HG03135 (cell line): Measurements from ENCODE around the gene PHLDB2.

Experiments used
- ATAC-seq: cut with Tn5 transposase; IDR thresholded peaks from one replicate; pipeline ENCODE4 v1.9.1; 2021; ENCODE audit warnings: mild to moderate bottlenecking, moderate library complexity; ENCODE audit not compliant: unreplicated experiment

Gene PHLDB2

GRCh38 chr3:111848778-111849177 is 10.3 kb upstream of the PHLDB2 start:
- no peak for ATAC-seq

- no peak for ATAC-seq
Observed at GRCh38 chr3:111850537-111850936, 8.5 kb upstream of the PHLDB2 start.

DNA sequence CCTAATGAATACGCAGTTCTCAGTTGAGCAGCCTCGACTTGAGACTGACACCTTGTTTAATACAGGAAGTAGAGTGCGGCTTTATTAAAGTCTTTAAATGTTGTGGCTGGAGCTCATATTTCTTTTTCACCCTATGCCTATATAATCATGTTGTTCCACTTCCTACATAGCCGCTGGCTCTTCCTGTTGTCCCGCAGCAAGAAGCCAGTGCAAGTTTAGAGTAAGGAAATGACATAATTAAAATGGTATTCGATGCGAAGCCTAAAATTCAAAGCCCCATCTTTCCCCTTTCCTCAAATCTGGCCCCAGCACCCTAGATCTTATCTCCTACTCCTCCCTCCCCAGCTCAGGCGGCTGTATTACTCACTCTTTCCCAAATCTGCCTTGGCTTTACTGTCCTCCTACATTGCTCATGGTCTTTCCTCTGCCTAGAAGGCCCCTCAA is 7.5 kb upstream of the PHLDB2 start:
- ATAC-seq: no peak

DNA sequence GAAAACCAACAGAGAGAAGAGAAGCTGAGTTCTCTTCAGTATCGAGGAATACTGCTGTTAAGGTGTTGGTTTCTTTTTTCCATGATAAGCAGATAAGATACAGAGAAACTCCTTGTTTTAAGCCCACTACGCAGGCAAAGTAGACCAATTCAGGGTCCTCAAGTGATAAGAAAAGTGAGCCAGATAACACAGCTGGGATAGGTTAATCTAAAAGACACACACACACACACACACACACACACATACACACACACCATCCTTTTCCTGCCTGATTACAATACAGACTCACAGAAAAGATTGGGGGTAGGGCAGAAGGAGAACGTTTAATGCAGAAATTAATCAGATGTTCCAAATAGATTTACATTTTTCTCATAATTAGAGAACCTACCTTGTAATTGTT is 6.5 kb upstream of the PHLDB2 start:
- no peak for ATAC-seq

DNA sequence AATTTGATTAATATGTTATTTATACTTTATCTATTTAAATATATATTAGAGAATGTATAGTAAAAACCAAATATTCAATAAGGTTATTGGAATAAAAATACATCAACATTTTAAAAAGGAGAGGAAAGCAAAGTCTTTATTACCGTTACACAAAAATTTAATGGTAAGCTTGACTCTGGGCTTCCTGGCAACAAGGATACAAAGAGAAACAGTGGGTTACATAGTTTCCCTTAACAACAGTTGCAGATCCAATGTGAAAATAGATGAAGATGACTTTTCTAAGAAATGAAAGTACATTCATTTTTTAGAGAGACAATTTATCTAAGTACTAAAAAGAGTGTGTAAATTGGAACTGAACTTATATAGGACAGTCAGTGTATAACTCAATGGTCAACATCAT is 6.0 kb upstream of the PHLDB2 start:
- no peak for ATAC-seq

DNA sequence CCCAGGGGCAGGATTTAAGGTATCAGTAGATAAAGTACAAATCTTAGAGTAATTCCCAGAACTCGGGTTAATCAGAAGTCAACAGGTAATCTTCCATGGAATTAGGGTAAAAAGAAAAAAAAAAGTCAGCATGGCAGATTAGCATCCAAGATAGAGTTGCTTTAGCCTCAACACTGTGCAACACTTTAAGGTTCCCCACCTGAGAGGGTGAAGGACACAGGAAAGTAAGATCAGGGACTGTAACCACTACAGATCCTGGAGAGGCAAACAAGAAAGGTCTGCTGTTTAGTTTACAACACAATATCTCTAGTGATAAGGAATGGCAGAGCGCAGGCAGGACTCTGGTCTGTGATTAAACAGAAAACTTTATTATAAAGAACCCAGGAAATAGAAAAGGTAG is 4.1 kb upstream of the PHLDB2 start:
- no peak for ATAC-seq

GRCh38 chr3:111856501-111856900 is 2.6 kb upstream of the PHLDB2 start:
- no peak for ATAC-seq

DNA sequence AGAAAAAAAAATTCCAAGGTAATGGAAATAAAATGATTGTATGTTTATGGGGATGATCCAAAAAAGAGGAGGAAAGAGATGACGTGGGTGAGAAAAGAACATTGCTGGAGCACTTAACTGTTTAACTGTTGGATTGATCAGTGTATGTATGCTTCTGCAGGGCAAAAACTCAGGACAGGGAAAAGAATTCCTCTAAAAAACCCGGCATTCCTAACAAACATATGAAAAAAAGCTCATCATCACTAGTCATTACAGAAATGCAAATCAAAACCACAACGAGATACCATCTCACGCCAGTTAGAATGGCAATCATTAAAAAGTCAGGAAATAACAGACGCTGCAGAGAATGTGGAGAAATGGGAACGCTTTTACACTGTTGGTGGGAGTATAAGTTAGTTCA is 1.6 kb upstream of the PHLDB2 start:
- ATAC-seq: no peak

- ATAC-seq: no peak
Observed at GRCh38 chr3:111858642-111859041, 423 bp upstream of the PHLDB2 start.

DNA sequence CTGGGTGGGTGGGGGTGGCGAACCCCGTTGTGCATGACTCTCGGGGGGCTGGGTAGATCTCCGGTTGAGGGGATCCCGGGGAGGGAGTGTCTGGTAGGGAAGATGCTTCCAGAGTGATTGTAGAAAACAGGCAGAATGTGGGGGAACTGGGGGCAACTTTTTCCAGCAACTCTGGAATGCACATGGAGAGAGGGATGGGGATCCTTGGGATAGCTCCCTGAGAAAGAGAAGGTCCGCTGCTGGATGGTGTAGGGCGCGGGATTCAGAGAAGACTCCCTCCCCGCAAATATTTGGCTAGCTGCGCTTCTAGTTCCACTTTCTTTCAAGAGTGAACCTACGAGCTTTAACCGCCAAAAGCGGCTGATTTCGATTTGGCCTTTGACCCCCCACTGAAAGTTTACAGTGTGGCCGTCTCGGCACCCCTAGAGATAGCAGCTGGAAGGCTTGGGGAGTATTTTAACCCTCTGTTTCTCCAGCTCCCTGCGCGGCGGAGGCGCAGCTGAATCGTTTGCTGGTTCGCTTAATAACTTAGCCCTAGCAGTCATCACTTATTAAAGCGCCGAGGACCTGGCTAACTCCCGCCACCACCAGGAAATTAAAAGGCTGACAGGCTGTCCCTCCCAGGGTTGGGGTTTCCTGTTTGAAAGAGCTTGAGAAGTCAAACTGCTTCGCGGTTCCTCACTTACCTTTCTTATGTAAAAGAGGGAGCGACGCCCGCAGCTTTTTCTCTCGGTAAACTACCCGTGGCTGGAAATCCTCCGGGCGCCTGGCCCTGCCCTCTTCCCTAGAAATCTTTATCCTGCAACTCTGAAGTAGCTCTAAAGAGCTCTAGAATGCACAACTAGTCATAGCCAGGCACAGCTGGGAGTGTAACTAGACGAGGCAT is 1.2 kb downstream of the PHLDB2 start:
- peak; percentile 87 for ATAC-seq

DNA sequence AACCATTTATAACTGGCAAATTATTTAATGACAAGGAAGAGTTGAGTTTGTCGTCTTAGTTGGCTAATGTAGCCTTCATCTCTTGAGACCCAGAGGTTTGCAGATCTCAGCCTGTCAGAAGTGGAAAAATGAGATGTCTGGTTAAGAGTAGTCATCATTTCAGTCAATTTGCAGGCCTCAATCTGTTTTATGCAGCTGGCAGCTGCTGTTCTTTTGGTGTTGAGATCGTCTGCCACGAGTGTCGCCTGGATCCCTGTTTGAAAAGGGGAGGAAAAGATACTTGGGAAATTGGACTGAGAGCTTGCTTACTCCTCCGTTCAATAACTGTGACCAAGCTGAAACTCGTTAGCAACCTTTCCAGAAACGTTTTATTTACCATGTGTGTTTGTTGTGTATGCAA is 2.3 kb downstream of the PHLDB2 start:
- no peak for ATAC-seq

GRCh38 chr3:111862415-111862814 is 3.4 kb downstream of the PHLDB2 start:
- no peak for ATAC-seq

DNA sequence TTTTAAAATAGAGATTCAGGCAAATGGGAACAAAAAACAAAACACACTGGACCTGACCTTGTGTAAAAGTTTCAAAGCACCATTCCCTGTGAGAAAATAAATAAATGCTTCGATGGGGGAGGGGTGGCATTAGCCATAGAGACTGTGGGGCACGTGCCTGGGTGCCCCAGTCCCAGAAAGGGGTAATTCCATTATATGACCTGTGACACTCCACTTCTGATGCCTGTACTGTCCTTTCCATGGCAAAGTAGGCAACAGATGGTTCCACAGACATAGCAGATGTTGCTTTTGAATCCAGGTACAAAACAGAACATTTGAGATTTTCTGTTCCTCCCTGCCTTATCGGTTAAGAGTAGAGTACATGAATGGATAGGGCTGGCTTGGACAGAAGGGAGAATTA is 3.9 kb downstream of the PHLDB2 start:
- ATAC-seq: no peak

DNA sequence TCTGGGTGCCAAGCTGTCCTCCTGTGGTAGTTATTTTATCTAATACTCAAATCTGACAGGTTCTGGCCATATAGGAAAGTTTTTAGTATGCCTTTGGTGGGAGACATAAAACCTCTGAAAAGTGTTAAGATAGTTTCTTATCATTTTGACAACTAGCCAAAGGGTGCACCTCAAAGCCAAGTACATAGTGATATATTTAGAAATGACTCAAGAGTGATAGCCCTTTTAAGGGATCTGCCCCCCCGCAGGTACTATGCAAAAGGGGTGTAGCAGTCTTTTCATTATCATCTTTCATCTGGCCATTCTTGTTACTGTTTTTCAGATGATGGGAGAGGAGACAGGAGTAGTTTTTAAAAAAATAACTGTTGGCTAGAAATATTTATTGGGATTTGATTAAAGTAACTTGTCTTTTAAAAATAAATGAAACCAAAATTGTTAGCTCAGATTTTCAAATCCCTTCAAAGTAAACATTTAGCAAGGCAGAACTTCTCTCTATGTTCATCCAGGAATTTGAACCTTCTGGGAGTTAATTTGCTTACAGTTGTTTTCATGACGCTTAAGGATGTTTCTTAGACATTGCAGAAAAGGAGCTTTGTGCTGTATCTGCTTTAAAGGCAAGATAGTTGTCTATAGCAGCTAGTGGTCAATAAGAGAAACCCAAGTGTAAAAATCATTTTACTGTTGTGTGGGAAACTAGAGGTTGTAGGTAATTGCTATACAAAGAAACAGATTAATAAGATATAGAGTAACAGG is 5.1 kb downstream of the PHLDB2 start:
- ATAC-seq: no peak

GRCh38 chr3:111864821-111865656 is 6.0 kb downstream of the PHLDB2 start:
- no peak for ATAC-seq

DNA sequence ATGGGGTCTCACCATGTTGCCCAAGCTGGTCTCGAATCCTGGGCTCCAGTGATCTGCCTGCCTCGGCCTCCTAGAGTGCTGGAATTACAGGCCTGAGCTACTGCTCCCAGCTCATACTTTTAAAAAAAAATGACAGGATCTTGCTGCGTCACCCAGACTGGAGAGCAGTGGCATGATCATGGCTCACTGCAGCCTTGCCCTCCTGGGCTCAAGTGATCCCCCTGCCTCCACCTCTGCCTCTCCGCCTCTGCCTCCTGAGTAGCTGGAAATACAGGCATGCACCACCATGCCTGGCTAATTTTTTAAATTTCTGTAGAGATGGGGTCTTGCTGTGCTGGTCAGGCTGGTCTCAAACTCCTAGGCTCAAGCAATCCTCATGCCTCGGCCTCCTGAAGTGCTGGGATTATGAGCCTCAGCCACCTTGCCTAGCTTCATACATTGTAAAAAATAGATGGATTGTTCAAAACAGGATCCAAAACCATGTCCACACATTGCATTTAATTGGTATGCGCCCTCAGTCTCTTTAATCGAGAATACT is 8.9 kb downstream of the PHLDB2 start:
- ATAC-seq: no peak

DNA sequence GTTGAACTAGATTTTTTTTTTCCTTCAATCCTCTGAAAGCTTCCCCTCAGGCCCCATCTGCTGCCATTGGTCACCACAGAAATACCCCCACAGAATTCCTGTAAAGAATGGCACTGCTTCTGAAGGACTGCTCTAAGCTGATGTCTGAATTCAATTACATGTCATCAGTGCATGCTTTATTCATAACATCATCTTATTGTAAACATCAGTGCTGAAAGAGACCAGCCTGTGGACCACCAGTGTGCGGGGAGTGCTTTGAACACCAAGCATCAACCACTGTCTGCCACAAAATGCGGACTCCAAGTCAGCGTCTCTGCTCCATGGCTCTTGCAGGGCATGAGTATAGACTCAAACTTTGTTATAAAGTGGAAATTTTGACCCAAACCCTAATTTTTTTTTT is 11.6 kb downstream of the PHLDB2 start:
- ATAC-seq: no peak

DNA sequence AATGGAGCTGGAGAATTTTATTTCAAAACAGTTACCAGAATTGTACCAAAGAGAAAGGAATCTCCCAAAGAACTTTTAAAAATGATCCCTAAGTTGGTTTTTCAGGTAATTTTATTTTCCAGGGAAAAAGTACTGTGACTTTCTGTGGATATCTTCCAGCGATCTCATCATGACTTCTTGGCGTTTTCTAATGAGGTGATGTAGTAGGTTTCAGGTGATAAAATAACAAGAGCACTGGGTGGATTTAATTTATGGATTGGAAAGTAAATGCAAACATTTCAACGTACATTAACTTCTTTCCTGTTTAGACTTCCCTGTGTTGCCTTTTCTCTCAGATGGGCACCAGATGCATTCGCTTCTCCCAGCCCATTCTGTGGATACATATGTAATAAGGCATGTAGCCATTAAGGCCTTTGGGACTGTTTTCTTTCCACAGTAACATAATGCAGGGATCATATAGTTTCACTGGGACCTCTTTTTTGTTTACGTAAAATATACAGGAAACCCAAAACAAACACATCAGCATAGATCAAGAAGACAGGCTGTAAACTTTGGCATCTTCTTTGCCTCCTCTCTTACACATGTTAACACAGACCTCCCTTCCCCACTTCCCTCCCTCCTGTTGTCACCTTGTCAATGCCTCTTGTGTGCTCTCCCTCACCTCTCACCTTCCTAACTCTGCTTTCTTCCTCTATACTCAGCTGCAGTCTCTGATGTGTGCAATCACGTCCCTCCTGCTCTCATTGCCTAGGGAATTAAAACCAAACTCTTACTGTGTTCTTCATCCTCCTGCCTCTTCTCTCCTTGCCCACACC is 13.0 kb downstream of the PHLDB2 start:
- no peak for ATAC-seq

GRCh38 chr3:111872979-111873378 is 13.9 kb downstream of the PHLDB2 start:
- no peak for ATAC-seq

DNA sequence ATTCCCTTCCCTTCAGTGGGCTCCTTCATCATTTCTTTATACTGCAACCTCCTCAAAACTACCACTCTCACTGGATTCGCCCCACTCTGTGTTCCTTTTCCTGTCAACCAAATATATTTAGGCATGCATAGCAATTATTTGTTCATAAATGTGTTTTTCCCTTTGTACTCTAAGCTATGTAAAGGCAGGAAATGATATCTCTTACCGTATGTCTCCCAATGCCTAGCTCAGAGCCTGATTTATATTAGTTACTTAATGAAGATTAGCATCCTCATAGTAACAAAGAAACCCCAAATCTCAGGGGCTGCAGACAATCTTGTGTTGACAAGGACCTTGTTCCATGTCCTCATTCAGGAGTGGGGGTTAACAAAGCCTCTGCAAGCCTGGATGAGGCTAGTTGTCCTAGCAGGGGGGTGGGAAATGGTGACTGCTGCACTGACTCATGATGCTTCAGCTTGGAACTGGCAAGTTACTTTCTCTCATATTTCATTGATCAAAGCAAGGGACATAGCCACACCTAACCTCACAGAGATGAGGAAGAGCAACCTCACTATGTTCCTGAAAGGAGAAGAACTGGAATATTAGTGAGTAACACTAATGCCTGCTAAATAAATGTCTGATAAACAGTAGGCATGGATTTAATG is 15.2 kb downstream of the PHLDB2 start:
- ATAC-seq: no peak
